ENCODE results near the gene DUOX1. TPM values are rescaled to one million over a fixed set of nuclear protein-coding genes. Genes with fewer than 3 reads are reported as not detected.

The DUOX1 gene
- total RNA-seq, 1 experiment from 2014 or later: not detected

DNA sequence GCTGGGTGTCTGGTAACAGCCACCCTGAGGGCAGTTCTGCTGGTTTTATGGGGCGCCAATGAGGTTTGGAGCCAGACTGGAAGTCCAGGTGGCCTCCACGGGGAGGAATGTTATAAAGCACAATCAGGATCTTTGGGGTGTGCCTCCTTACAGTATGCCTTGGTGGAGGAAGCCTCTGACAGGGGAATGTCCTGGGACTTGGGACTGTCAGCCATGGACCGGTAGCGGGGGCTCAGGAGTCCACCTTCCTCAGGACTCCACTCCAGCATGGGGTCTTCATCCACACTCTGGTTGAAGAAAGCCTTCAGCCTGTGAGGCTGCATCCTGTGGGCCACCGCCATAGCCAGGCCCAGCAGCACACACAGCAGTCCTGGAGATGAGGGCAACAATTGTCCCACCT, 10.8 kb upstream of the DUOX1 start:
- no peaks in the 10 kb centered on the region for H3F3A ChIP-seq (ENCODE audit: insufficient read depth, low read depth)
- no peak overlapping the region for H3K4me3 ChIP-seq
- peaks cover 2% of the 10 kb centered on the region; the same call in 1 of the 2 replicates for H3K27me3 ChIP-seq (ENCODE audit: insufficient read depth, low read depth)
- TF ChIP-seq EZH2 (IDR thresholded peaks at IDR 0.05; ENCODE audit: low read depth) (no peak), CTCF (conservative IDR thresholded peaks at IDR 0.05) (no peak)
- no TSS peak for BruUV-seq (replicated peaks)
- H3K27ac ChIP-seq: no peak overlapping the region
- no peaks in the 10 kb centered on the region for H3K79me2 ChIP-seq (ENCODE audit: low read depth)
- no peaks in the 10 kb centered on the region for H4K20me1 ChIP-seq (ENCODE audit: insufficient read depth)
- CTCF ChIA-PET: interaction anchor here (0.8 to 1.5 kb wide), 4 partner anchors 44 to 265 kb away, joined by 3 to 11 read pairs (median 4); no protein-coding TSS in a partner anchor
- H2AFZ ChIP-seq: no peak overlapping the region
- H3K36me3 ChIP-seq (ENCODE audit: low read depth): no peaks in the 10 kb centered on the region
- H3K4me1 ChIP-seq (replicated peaks; ENCODE audit: insufficient read depth): peaks cover 15% of the 10 kb centered on the region; the same call in 1 of the 2 replicates
- DNase-seq: no peak
- intact Hi-C loops (cut with micrococcal nuclease; ENCODE audit: unreplicated experiment): loop anchor here (5.0 kb wide), 1 partner anchor 147 kb away; no protein-coding TSS in a partner anchor
- POLR2A ChIA-PET (ENCODE audit: unreplicated experiment): no interaction called here
- no peaks in the 10 kb centered on the region for H3K9me3 ChIP-seq (ENCODE audit: insufficient read depth, low read depth)
- no peaks in the 10 kb centered on the region for H3K9me2 ChIP-seq (ENCODE audit: insufficient read depth)
- H3K4me2 ChIP-seq: no peak overlapping the region

DNA sequence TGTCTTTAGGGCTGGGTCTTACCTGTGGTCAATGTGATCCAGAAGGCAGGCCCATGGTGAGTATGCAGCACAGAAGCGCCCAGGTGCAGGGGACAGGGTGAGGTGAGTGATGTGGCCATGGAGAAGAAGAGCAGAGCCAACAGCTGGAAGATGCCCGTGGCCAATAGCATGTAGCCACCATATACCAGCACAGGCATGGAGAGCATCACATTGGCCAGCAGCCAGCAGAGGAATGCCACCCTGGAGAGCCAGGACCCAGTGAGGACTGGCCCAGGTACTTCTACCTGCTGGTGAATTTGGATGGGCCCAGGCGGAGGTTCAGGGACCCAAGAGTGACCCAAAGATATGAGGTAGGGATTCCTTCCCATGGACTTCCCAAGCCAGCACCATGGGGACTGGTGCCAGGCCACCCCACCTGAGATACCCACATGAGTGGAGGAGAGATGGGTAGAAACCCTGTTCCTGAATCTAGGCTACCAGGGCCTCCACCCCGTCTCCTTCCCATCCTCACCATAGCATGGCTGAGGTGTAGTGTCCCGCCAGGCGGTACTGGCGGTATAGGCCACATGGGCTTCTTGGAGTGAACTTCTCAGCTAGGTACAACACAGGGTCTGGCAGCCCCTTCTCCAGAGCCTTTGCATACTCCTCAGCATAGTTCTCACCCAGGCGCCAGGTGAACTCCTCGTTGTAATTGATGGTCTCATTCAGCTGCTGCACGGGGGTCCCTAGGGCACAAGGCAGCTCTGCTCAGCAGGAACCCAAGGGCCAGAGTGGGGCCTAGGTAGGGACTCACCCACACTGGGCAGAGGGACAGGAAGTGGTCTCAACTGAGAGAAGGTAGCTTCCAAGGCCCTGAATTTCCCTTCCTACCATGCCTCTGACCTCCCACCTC, 9.5 kb upstream of the DUOX1 start:
- ChIA-PET POLR2A (ENCODE audit: unreplicated experiment) (no interaction called here), CTCF (interaction anchor here (0.6 to 3.8 kb wide), 2 partner anchors 31 to 43 kb away, joined by 4 to 11 read pairs; no protein-coding TSS in a partner anchor)
- H3K4me3 ChIP-seq: no peak overlapping the region
- BruUV-seq (replicated peaks): no TSS peak
- H3K36me3 ChIP-seq (ENCODE audit: low read depth): no peaks in the 10 kb centered on the region
- no peaks in the 10 kb centered on the region for H4K20me1 ChIP-seq (ENCODE audit: insufficient read depth)
- H3K4me2 ChIP-seq: no peak overlapping the region
- H3K27me3 ChIP-seq (ENCODE audit: insufficient read depth, low read depth): no peaks in the 10 kb centered on the region
- no peaks in the 10 kb centered on the region for H3K79me2 ChIP-seq (ENCODE audit: low read depth)
- no peak overlapping the region for H2AFZ ChIP-seq
- H3K4me1 ChIP-seq (replicated peaks; ENCODE audit: insufficient read depth): peaks cover 15% of the 10 kb centered on the region; the same call in 1 of the 2 replicates
- no peak overlapping the region for H3K27ac ChIP-seq
- no peaks in the 10 kb centered on the region for H3K9me2 ChIP-seq (ENCODE audit: insufficient read depth)
- no peak for DNase-seq
- H3K9me3 ChIP-seq (ENCODE audit: insufficient read depth, low read depth): no peaks in the 10 kb centered on the region
- intact Hi-C loops (cut with micrococcal nuclease; ENCODE audit: unreplicated experiment): loop anchor here (10.0 kb wide), 1 partner anchor 494 kb away; no protein-coding TSS in a partner anchor
- TF ChIP-seq CTCF (conservative IDR thresholded peaks at IDR 0.05): no peak
- TF ChIP-seq EZH2 (IDR thresholded peaks at IDR 0.05; ENCODE audit: low read depth): no peak
- H3F3A ChIP-seq (ENCODE audit: insufficient read depth, low read depth): no peaks in the 10 kb centered on the region

GRCh38 chr15:45121020-45121419, 8.8 kb upstream of the DUOX1 start:
- no peak overlapping the region for H2AFZ ChIP-seq
- no peaks in the 10 kb centered on the region for H3K9me3 ChIP-seq (ENCODE audit: insufficient read depth, low read depth)
- H3K4me2 ChIP-seq: no peak overlapping the region
- H3K4me1 ChIP-seq (replicated peaks; ENCODE audit: insufficient read depth): peaks cover 15% of the 10 kb centered on the region; the same call in 1 of the 2 replicates
- ChIA-PET POLR2A (ENCODE audit: unreplicated experiment) (no interaction called here), CTCF (interaction anchor here (0.6 to 3.8 kb wide), 2 partner anchors 31 to 42 kb away, joined by 4 to 11 read pairs; no protein-coding TSS in a partner anchor)
- intact Hi-C loops (cut with micrococcal nuclease; ENCODE audit: unreplicated experiment): loop anchor here (10.0 kb wide), 1 partner anchor 494 kb away; no protein-coding TSS in a partner anchor
- H3F3A ChIP-seq (ENCODE audit: insufficient read depth, low read depth): no peaks in the 10 kb centered on the region
- H3K9me2 ChIP-seq (ENCODE audit: insufficient read depth): no peaks in the 10 kb centered on the region
- no peak for DNase-seq
- no peaks in the 10 kb centered on the region for H3K79me2 ChIP-seq (ENCODE audit: low read depth)
- no peak overlapping the region for H3K4me3 ChIP-seq
- H3K27ac ChIP-seq: no peak overlapping the region
- no TSS peak for BruUV-seq (replicated peaks)
- no peak for TF ChIP-seq CTCF (conservative IDR thresholded peaks at IDR 0.05)
- no peak for TF ChIP-seq EZH2 (IDR thresholded peaks at IDR 0.05; ENCODE audit: low read depth)
- H4K20me1 ChIP-seq (ENCODE audit: insufficient read depth): no peaks in the 10 kb centered on the region
- H3K36me3 ChIP-seq (ENCODE audit: low read depth): no peaks in the 10 kb centered on the region
- H3K27me3 ChIP-seq (ENCODE audit: insufficient read depth, low read depth): no peaks in the 10 kb centered on the region

All from PC-9 (cell line).